Calu3 (cell line): ENCODE results near the gene CEP70. TPM values are rescaled to one million over a fixed set of nuclear protein-coding genes. Genes with fewer than 3 reads are reported as not detected.
"Not testable (repeated sequence)": the region's sequence is repeated elsewhere in the genome, so short reads cannot be mapped to it uniquely, and the experiment has no call there.

Experiments used
- BruUV-seq: library from RNA; stranded (reverse); fragments of 400-500 nt; replicated peaks from 2 replicates; lab custom pipeline; 2021; lab: Mats Ljungman, UMichigan
- CTCF ChIA-PET: fragments of 300-600 bp; sonication (Branson Sonifier 250); formaldehyde crosslinking; loops from one replicate; lab custom pipeline; 2022; ENCODE audit warnings: antibody characterized with exemption; lab: Charles Lee
- DNase-seq: peaks from one replicate; pipeline ENCODE4 v3.0.0; 2022
- H3K27ac Mint-ChIP-seq: one replicate; pipeline ENCODE4 v1.8.0; 2022; ENCODE audit warnings: mixed read lengths; ENCODE audit not compliant: unreplicated experiment
- H3K27me3 Mint-ChIP-seq: one replicate; pipeline ENCODE4 v1.8.0; 2022; ENCODE audit warnings: mixed read lengths; ENCODE audit not compliant: unreplicated experiment
- H3K36me3 Mint-ChIP-seq: one replicate; pipeline ENCODE4 v1.8.0; 2022; ENCODE audit warnings: mild to moderate bottlenecking, moderate library complexity, mixed read lengths; ENCODE audit not compliant: insufficient read depth, unreplicated experiment
- H3K4me1 Mint-ChIP-seq: one replicate; pipeline ENCODE4 v1.8.0; 2022; ENCODE audit warnings: mild to moderate bottlenecking, low read depth, mixed read lengths; ENCODE audit not compliant: unreplicated experiment
- H3K4me3 Mint-ChIP-seq: one replicate; pipeline ENCODE4 v1.8.0; 2022; ENCODE audit warnings: mild to moderate bottlenecking, low read depth, moderate library complexity, mixed read lengths; ENCODE audit not compliant: unreplicated experiment
- H3K9me3 Mint-ChIP-seq: one replicate; pipeline ENCODE4 v1.8.0; 2022; ENCODE audit warnings: low read depth, mixed read lengths; ENCODE audit not compliant: unreplicated experiment
- intact Hi-C: fragments of 100-400 bp; cut with micrococcal nuclease; formaldehyde crosslinking; loops from one replicate; pipeline ENCODE4 v1.10.0; 2022; ENCODE audit not compliant: unreplicated experiment
- total RNA-seq: library from RNA; stranded (reverse); gene quantifications from 2 replicates; pipeline ENCODE4 v1.2.3, GENCODE V29; 2022
- TF ChIP-seq, protein P1 (sequence below): fragments of 200-600 bp; IDR thresholded peaks from one replicate; pipeline ENCODE4 v1.8.0; 2022; ENCODE audit warnings: antibody characterized with exemption; ENCODE audit not compliant: unreplicated experiment

Gene CEP70
- total RNA-seq, 1 experiment from 2014 or later, result 99.1 TPM

DNA sequence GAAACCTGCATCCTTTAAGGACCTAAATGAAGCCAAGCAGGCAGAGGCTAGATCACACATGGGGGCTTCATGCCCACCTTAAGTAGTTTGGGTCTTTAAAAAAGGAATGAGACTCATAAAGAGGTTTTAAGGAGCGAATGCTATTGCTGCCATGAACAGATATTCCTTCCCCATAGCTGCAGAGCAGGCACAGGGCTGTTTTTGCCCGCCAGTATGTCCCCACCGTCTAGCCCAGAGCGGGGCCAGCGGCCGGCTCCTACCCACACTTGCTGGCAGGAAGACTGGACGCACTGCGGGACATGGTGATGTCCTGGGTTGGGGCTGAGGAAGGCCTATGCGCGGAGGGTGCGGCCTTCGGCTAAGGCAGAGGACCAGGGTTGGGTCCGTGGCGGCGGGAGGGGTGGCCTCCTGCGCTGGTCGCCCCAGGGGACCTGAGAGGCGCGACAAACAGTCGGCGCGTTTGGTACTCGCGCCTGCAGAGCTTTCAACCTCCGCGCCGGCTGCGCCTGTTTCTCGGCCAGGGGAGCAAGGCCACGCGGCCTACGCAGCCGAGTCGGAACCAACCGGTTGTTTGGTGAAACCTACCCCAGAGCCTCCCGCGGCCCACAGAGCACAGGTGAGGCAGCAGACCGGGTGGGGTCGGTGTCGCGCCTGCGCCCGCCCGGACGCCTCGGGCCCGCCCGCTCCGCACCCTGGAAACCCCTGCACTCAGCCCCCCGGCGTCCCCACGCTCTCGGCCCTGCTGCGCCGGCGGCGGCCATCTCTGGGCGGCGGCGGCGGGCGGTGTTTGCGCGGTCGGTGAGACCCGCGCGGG, 14.5 kb upstream of the CEP70 start, which contains the start of gene FAIM:
Gene FAIM, plus strand, starts transcription at position 450 of the 814 bp plus-strand sequence. CDS start 10,956 bp downstream, outside the sequence.
- BruUV-seq, result no TSS peak
- H3K27me3 Mint-ChIP-seq, result no peaks in the 10 kb centered on the region
- TF ChIP-seq, protein P1, sequence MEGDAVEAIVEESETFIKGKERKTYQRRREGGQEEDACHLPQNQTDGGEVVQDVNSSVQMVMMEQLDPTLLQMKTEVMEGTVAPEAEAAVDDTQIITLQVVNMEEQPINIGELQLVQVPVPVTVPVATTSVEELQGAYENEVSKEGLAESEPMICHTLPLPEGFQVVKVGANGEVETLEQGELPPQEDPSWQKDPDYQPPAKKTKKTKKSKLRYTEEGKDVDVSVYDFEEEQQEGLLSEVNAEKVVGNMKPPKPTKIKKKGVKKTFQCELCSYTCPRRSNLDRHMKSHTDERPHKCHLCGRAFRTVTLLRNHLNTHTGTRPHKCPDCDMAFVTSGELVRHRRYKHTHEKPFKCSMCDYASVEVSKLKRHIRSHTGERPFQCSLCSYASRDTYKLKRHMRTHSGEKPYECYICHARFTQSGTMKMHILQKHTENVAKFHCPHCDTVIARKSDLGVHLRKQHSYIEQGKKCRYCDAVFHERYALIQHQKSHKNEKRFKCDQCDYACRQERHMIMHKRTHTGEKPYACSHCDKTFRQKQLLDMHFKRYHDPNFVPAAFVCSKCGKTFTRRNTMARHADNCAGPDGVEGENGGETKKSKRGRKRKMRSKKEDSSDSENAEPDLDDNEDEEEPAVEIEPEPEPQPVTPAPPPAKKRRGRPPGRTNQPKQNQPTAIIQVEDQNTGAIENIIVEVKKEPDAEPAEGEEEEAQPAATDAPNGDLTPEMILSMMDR, result no peak
- DNase-seq, result peak; percentile 81
- H3K4me1 Mint-ChIP-seq, result peaks cover 27% of the 10 kb centered on the region
- intact Hi-C loops, result no loop called here
- H3K4me3 Mint-ChIP-seq, result peak within 1 kb of the TSS; percentile 79
- CTCF ChIA-PET, result interaction anchor here (0.6 to 1.8 kb wide), 4 partner anchors 14 to 307 kb away, joined by 3 to 8 read pairs (median 4); partner anchors contain the start of gene CEP70
- H3K9me3 Mint-ChIP-seq, result no peaks in the 10 kb centered on the region
- H3K27ac Mint-ChIP-seq, result peak within 1 kb of the TSS; percentile 99
- H3K36me3 Mint-ChIP-seq, result peaks cover 23% of the 10 kb centered on the region

DNA sequence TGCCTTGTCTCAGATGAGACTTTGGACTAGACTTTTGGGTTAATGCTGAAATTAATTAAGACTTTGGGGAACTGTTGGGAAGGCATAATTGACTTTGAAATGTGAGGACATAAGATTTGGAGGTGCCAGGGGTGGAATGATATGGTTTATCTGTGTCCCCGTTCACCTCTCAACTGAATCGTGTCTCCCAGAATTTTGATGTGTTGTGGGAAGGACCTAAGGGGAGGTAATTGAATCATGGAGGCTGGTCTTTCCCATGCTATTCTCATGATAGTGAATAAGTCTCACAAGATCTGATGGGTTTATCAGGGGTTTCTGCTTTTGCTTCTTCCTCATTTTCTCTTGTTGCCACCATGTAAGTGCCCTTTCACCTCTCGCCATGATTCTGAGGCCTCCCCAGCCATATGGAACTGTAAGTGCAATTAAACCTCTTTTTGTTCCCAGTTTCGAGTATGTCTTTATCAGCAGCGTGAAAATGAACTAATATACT, 10.1 kb upstream of the CEP70 start:
- DNase-seq, intact Hi-C loops, CTCF ChIA-PET, H3K27me3 Mint-ChIP-seq, H3K9me3 Mint-ChIP-seq, H3K27ac Mint-ChIP-seq, H3K4me3 Mint-ChIP-seq, BruUV-seq: not testable (repeated sequence)
- Mint-ChIP-seq H3K36me3 (peaks cover 15% of the 10 kb centered on the region), H3K4me1 (peaks cover 10% of the 10 kb centered on the region)

DNA sequence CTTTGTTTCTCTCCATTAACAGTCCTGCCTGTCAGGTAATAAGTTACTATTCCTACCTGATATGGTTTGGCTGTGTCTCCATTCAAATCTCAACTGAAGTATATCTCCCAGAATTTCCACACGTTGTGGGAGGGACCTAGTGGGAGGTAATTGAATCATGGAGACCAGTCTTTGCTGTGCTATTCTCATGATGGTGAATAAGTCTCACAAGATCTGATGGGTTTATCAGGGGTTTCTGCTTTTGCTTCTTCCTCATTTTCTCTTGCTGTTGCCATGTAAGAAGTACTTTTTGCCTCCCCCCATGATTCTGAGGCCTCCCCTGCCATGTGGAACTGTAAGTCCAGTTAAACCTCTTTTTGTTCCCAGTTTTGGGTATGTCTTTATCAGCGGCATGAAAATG, 7.6 kb upstream of the CEP70 start:
- H3K9me3 Mint-ChIP-seq, CTCF ChIA-PET, H3K27me3 Mint-ChIP-seq, intact Hi-C loops, H3K36me3 Mint-ChIP-seq, H3K27ac Mint-ChIP-seq, H3K4me3 Mint-ChIP-seq, DNase-seq, BruUV-seq: not testable (repeated sequence)
- peaks cover 14% of the 10 kb centered on the region for H3K4me1 Mint-ChIP-seq

DNA sequence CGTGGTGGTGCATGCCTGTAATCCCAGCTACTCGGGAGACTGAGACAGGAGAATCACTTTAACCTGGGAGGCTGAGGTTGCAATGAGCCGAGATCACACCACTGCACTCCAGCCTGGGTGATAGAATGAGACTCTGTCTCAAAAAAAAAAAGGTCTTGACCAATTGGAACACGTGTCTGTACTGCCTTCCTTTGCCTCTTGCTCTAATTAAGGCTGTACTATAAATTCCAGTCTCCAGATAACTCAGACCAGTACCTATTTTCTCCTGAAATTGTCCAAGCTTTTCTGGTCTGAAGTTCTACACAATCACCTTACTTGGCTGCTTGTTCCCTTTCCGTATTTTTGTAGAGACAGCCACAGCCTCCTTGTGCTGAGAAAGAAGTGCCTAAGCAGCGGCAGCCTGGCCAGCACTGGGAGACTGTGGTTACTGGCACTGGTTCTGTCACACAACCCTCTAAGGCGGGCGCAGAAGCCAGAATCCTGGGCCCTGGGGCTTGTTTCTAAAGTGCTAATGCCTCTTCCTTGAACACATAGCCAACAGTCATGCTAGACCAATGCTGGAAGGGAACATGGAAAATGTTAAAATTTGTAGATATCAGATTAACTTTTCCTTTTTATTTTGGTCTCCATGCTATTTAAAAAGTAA, 6.2 kb upstream of the CEP70 start:
- H3K36me3 Mint-ChIP-seq, result no peaks in the 10 kb centered on the region
- BruUV-seq, result no TSS peak
- no peak overlapping the region for H3K4me3 Mint-ChIP-seq
- H3K9me3 Mint-ChIP-seq, result no peaks in the 10 kb centered on the region
- DNase-seq, result no peak
- no peaks in the 10 kb centered on the region for H3K27me3 Mint-ChIP-seq
- no peak overlapping the region for H3K27ac Mint-ChIP-seq
- CTCF ChIA-PET, result no interaction called here
- TF ChIP-seq, protein P1, result no peak
- peaks cover 22% of the 10 kb centered on the region for H3K4me1 Mint-ChIP-seq
- intact Hi-C loops, result no loop called here

DNA sequence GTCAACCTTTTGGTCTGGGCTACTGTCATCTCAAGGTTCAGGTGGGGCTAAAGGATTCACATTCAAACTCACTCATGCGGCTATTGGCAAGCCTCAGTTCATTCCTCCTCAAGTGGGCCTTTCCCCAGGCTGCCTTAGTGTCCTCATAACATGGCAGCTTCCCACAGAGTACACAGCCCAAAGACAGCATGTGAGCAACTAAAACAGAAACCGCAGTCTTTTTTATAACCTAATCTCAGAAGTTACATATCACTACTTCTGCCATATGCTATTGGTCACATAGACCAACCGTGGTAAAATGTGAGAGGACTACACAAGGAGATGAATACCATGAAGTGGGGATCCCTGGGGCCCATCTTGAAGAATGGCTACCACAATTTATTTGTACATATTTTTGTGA, 4.5 kb upstream of the CEP70 start:
- TF ChIP-seq, protein P1, result no peak
- Mint-ChIP-seq H3K9me3 (no peaks in the 10 kb centered on the region), H3K36me3 (peaks cover 14% of the 10 kb centered on the region), H3K27ac (no peak overlapping the region), H3K27me3 (no peaks in the 10 kb centered on the region), H3K4me1 (peaks cover 26% of the 10 kb centered on the region), H3K4me3 (no peak overlapping the region)
- intact Hi-C loops, result loop anchor here (10.0 kb wide), 1 partner anchor 414 kb away; the partner anchor contains the start of gene ARMC8
- CTCF ChIA-PET, result interaction anchor here (1.2 to 1.7 kb wide), 2 partner anchors 317 to 323 kb away, joined by 3 to 9 read pairs; no protein-coding TSS in a partner anchor
- no peak for DNase-seq
- no TSS peak for BruUV-seq

DNA sequence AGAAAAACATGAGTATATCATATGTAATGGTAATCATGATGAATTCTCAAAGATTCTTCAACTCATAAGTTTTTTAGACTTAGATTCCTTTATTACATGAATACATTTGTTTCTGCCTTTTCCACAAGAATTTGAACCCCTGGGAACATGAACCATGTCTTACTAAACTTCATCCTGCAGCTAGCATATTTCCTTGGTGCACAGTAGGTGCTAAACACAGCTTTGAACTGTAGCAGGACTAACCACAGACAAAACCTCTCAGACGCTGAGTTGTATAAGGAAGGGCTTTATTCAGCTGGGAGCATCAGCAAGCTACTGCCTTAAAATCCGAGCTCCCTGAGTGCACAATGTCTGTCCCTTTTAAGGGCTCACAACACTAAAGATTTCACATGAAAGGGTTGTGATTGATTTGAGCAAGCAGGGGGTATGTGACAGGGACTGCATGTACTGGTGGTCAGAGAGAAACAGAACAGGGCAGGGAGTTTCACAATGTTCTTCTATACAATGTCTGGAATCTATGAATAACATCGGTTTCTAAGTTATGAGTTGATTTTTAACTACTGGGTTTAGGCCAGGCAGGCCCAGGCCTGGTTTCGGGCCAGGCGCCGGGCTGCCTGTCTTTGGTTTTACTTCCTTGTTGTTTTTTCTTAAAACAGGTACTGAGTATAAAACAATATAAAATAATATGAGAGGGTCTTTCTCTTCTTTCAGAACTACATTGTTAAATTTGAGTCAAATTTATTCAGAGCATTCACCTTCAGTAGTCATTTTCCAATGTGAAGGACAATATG, 3.3 kb upstream of the CEP70 start:
- BruUV-seq, H3K27me3 Mint-ChIP-seq, H3K4me3 Mint-ChIP-seq, H3K9me3 Mint-ChIP-seq: not testable (repeated sequence)
- H3K36me3 Mint-ChIP-seq, result peaks cover 25% of the 10 kb centered on the region
- intact Hi-C loops, result loop anchor here (10.0 kb wide), 1 partner anchor 413 kb away; the partner anchor contains the start of gene ARMC8
- H3K27ac Mint-ChIP-seq, result peak overlapping the region; percentile 88
- DNase-seq, result peak; percentile 64
- peaks cover 29% of the 10 kb centered on the region for H3K4me1 Mint-ChIP-seq
- CTCF ChIA-PET, result interaction anchor here (1.0 to 1.7 kb wide), 3 partner anchors 318 to 326 kb away, joined by 3 to 9 read pairs (median 3); no protein-coding TSS in a partner anchor
